Measurements from ENCODE around the gene DNAJC27.

The DNAJC27 gene

GRCh38 chr2:24947561-24948157, 24.1 kb downstream of the DNAJC27 start:
- H4K20me1 ChIP-seq (ENCODE audit: insufficient read depth, low read length, poor library complexity, severe bottlenecking): no peaks in the 10 kb centered on the region
- H2AFZ ChIP-seq (ENCODE audit: low read length): no peak overlapping the region
- H3K4me3 ChIP-seq (ENCODE audit: low read length, poor library complexity, severe bottlenecking): no peak overlapping the region
- H3K79me2 ChIP-seq (ENCODE audit: insufficient read depth, low read length): no peaks in the 10 kb centered on the region
- H3K27me3 ChIP-seq (ENCODE audit: insufficient read depth, low read length, poor library complexity, severe bottlenecking): no peaks in the 10 kb centered on the region
- H3K9ac ChIP-seq (ENCODE audit: low read depth, low read length, poor library complexity, severe bottlenecking): no peak overlapping the region
- H3K9me2 ChIP-seq (replicated peaks; ENCODE audit: low read depth, low read length): no peaks in the 10 kb centered on the region
- no peaks in the 10 kb centered on the region for H3F3A ChIP-seq (ENCODE audit: low read depth)
- H3K4me2 ChIP-seq (ENCODE audit: low read depth, low read length, poor library complexity, severe bottlenecking): no peak overlapping the region
- no peaks in the 10 kb centered on the region for H3K9me3 ChIP-seq (ENCODE audit: insufficient read depth, low read depth, low read length)
- peaks cover 13% of the 10 kb centered on the region; the same call in 1 of the 2 replicates for H3K36me3 ChIP-seq (ENCODE audit: insufficient read depth, low read length)
- TF ChIP-seq, protein P1, sequence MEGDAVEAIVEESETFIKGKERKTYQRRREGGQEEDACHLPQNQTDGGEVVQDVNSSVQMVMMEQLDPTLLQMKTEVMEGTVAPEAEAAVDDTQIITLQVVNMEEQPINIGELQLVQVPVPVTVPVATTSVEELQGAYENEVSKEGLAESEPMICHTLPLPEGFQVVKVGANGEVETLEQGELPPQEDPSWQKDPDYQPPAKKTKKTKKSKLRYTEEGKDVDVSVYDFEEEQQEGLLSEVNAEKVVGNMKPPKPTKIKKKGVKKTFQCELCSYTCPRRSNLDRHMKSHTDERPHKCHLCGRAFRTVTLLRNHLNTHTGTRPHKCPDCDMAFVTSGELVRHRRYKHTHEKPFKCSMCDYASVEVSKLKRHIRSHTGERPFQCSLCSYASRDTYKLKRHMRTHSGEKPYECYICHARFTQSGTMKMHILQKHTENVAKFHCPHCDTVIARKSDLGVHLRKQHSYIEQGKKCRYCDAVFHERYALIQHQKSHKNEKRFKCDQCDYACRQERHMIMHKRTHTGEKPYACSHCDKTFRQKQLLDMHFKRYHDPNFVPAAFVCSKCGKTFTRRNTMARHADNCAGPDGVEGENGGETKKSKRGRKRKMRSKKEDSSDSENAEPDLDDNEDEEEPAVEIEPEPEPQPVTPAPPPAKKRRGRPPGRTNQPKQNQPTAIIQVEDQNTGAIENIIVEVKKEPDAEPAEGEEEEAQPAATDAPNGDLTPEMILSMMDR (conservative IDR thresholded peaks at IDR 0.05; ENCODE audit: low read length): no peak
- TF ChIP-seq EZH2phosphoT487 (IDR thresholded peaks at IDR 0.05; ENCODE audit: borderline replicate concordance): no peak
- H3K4me1 ChIP-seq (ENCODE audit: insufficient read depth, low read length, poor library complexity, severe bottlenecking): no peaks in the 10 kb centered on the region

- Histone ChIP-seq H3K4me1 (ENCODE audit: insufficient read depth, low read length, poor library complexity, severe bottlenecking) (no peaks in the 10 kb centered on the region), H3F3A (ENCODE audit: low read depth) (no peaks in the 10 kb centered on the region), H3K79me2 (ENCODE audit: insufficient read depth, low read length) (no peaks in the 10 kb centered on the region), H3K36me3 (ENCODE audit: insufficient read depth, low read length) (peaks cover 13% of the 10 kb centered on the region; the same call in 1 of the 2 replicates), H3K9me2 (replicated peaks; ENCODE audit: low read depth, low read length) (no peaks in the 10 kb centered on the region), H3K27me3 (ENCODE audit: insufficient read depth, low read length, poor library complexity, severe bottlenecking) (no peaks in the 10 kb centered on the region), H3K9ac (ENCODE audit: low read depth, low read length, poor library complexity, severe bottlenecking) (no peak overlapping the region), H3K4me3 (ENCODE audit: low read length, poor library complexity, severe bottlenecking) (no peak overlapping the region), H2AFZ (ENCODE audit: low read length) (no peak overlapping the region), H3K4me2 (ENCODE audit: low read depth, low read length, poor library complexity, severe bottlenecking) (no peak overlapping the region), H3K9me3 (ENCODE audit: insufficient read depth, low read depth, low read length) (no peaks in the 10 kb centered on the region), H4K20me1 (ENCODE audit: insufficient read depth, low read length, poor library complexity, severe bottlenecking) (no peaks in the 10 kb centered on the region)
- TF ChIP-seq EZH2phosphoT487 (IDR thresholded peaks at IDR 0.05; ENCODE audit: borderline replicate concordance): no peak
- TF ChIP-seq, protein P1 (conservative IDR thresholded peaks at IDR 0.05; ENCODE audit: low read length): no peak
Measured at GRCh38 chr2:24945907-24946306, 25.8 kb downstream of the DNAJC27 start.

DNA sequence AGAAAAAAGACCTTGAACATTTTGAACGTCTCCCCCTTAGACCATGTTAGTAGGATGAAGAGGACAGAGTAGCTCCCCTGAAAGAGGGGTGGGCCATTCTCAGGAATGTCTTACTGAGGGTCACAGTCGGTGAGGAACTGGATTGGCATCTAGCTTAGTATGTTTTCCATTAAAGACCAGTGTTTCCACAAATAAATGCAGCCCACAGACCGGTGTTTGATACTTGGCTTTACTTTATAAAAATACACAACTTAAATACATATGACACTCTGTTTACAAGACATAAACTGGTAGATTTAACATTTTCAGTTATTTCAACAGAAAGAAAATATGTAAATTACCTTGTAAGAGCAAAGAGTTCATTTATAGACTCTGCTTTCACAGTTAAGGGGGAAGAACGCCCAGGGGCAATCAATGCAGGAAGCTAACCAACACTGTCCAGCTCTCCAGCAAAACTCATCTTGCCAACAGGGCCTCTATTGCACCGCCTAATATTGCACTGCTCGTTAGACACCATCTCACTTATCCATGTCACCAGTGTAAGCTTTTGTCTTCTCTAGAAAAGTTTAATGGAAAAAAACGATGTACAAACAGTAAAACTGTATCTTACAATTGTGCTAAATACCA, 28.2 kb downstream of the DNAJC27 start:
- TF ChIP-seq, protein P1 (conservative IDR thresholded peaks at IDR 0.05; ENCODE audit: low read length): no peak
- TF ChIP-seq EZH2phosphoT487 (IDR thresholded peaks at IDR 0.05; ENCODE audit: borderline replicate concordance): no peak
- Histone ChIP-seq H3K4me2 (ENCODE audit: low read depth, low read length, poor library complexity, severe bottlenecking) (no peak overlapping the region), H2AFZ (ENCODE audit: low read length) (no peak overlapping the region), H3K4me1 (ENCODE audit: insufficient read depth, low read length, poor library complexity, severe bottlenecking) (no peaks in the 10 kb centered on the region), H3K9me3 (ENCODE audit: insufficient read depth, low read depth, low read length) (no peaks in the 10 kb centered on the region), H3K79me2 (ENCODE audit: insufficient read depth, low read length) (no peaks in the 10 kb centered on the region), H3K9me2 (replicated peaks; ENCODE audit: low read depth, low read length) (no peaks in the 10 kb centered on the region), H3K4me3 (ENCODE audit: low read length, poor library complexity, severe bottlenecking) (no peak overlapping the region), H4K20me1 (ENCODE audit: insufficient read depth, low read length, poor library complexity, severe bottlenecking) (no peaks in the 10 kb centered on the region), H3K27me3 (ENCODE audit: insufficient read depth, low read length, poor library complexity, severe bottlenecking) (no peaks in the 10 kb centered on the region), H3F3A (ENCODE audit: low read depth) (no peaks in the 10 kb centered on the region), H3K36me3 (ENCODE audit: insufficient read depth, low read length) (peaks cover 13% of the 10 kb centered on the region; the same call in 1 of the 2 replicates), H3K9ac (ENCODE audit: low read depth, low read length, poor library complexity, severe bottlenecking) (no peak overlapping the region)
